NCI-H2107 treated with DMSO at 0.1 percent for 48 hours (cell line): ENCODE results near the gene GALNT2.
A peak's percentile ranks its signal among the peaks of the same experiment; 100 is the strongest.

ENCODE experiments used
- DNase-seq: peaks from one replicate; lab custom pipeline; 2025; ENCODE audit not compliant: unreplicated experiment; lab: John Stamatoyannopoulos, UW

GALNT2 gene

DNA sequence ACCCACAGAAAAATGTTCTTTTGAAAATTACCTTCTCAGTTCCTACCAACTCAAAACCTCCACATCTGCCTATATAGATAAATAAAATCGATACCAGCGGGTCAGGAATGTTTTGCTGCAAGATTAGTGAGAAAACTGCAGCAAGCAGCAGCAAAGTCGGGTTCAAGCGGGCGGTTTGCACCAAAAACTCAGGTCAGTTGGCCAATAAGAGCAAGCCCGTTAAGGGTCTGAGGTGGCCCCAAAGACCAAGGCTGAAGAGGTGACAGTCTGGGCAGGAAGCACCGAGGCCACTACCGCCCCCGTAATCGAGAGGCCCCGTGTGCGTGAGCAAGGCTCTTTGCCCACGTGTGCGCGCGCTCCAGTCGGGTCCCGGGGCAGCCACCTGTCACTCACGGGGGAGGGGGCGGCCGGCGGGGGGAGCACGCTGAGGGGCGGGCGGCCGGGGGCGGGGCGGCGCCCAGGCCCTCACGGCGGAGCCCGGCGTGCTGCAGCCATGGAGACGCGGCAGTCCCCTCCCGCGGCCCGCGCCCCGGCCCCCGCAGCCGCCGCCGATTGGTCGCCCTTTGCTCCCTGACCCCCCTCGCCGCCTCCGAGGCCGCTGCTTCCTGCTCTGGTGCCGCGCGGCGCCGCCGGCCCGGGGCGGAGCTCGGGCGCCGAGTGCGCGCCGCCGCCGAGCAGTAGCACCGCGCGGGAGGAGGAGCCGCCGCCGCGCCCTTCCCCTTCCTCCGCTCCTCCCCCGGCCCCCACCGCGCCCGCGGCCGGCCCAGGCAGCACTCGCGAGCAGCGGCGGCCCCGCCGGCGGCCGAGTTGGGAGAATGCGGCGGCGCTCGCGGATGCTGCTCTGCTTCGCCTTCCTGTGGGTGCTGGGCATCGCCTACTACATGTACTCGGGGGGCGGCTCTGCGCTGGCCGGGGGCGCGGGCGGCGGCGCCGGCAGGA lies at the start of gene GALNT2:
Gene GALNT2 (plus strand): TSS at position 773 of the 939 bp plus-strand sequence. CDS start 43 bp downstream, at position 816.
- DNase-seq = peak; percentile 72

- no peak for DNase-seq
These were observed 46.6 kb upstream of the GALNT2 start for GRCh38 chr1:230020451-230020850.

- no peak for DNase-seq
These were observed 44.2 kb upstream of the GALNT2 start for GRCh38 chr1:230022666-230023380.

DNA sequence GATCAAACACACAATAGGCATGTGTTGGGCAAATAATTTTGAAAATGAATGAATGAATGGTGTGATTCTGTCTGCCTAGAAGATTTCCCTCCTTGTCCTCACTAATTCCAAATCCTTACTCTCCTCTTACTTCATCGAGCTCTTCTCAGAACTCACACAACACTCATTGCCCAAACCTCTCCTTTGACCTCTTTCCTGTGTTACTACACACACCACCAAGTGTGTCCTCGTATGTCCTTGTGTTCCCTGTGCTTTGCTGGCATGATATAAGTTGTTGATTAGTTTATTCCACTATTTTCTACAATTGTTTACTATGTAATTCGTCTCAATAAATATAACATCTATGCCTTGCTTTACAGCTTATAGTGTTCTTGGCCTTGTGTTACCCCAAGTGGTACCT lies 41.4 kb upstream of the GALNT2 start:
- no peak for DNase-seq

DNA sequence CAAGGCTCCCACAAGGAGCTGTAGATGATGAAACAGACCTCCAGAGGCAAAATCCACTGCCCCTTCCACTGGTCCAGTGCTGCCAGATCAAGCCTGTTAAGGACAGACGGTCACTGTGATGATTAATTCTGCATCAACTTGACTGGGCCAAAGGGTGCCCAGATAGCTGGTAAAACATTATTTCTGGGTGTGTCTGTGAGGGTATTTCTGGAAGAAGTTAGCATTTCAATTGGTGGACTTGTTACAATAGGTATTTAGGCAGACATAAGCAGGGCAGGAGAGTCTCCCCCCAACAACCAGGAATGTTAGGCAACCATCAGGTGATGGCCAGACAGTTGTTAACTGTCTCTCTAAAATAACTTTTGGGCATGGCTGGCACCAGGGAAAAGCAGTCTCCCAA lies 40.9 kb upstream of the GALNT2 start:
- no peak for DNase-seq

DNA sequence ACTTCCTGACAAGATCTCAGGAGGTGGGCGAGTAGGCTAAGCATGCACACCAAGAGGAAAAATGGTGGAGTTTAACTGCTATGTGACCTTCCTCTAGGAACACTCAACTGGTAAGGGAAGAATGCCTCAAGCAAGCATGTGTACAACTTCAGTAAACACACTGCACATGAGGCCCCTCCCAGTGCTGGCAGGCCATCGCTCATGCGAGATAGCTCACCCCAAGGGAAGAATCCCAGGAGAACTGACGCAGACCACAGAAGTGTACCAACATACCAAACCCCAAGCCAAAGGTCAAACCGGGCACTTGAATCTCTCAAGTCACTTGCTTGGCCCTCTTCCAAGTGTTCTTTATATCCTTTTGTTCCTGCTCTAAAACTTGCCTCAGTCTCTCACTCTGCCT lies 40.5 kb upstream of the GALNT2 start:
- no peak for DNase-seq

GRCh38 chr1:230028602-230029223 lies 38.3 kb upstream of the GALNT2 start:
- peak; percentile 26 for DNase-seq

DNA sequence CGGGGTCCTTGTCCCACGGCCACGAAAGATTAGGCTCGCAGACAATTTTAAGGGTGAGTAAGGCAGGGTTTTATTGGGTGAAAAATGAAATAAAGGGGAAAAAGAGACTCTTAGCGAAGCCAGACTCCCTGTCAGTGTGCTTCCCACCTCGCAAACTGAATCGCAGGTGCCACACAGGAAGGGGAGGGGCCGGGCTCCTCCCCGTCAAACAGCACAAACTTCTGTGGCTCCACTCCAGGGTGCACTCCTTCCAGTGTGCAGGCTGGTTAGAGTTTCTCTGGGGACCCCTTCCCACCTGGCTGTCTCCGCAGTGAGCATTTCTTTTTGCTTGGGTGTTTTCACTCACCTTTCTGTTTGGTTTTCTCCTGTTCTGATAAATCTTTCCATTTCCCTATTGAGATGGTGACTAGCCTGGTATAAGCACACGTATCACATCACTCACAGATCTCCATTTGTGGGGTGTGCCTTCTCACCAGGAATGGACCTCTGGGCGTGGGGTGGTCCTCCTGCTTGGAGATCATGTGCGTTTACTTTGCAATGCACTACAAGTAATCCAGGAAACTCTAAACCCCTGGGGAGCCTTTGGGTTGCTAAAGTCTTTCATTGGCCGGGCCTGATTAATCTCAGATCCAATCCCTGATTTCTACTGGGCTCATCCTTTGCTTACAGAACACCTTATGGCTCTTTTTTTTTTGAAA lies 37.6 kb upstream of the GALNT2 start:
- peak; percentile 27 for DNase-seq

DNA sequence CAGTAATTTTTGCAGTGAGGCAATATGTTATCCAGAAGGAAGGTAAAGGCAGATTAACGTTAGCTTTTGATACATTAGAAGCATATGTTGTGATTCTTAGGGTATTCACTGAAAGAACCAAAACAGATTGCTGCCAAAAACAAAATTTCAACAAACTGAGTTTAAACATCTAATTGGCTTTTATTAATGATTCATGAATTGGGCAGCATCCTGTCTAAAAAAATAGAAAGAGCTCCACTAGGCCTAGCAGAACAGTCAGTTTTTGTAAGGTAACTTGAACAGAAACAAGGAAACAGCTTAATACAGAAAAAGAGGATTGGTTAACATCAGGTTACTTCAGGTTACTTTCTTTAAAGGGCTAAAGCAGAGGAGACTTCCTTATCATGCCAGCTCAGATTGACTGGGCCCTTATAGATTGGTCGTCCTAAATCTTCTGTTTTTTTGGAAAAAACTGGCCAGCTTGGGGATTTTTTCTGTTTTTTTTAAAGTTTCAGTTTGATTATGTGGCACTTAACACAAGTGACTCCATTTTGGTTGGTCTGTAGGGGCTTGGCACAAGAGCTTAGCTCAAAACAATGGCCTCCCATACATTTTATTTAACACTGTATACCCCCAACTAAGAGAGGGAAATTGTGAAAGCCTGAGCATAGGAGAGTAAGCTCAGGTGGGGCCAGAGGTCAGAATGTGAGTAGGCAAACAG lies 36.8 kb upstream of the GALNT2 start:
- no peak for DNase-seq

GRCh38 chr1:230031131-230031530 lies 35.9 kb upstream of the GALNT2 start:
- no peak for DNase-seq

DNA sequence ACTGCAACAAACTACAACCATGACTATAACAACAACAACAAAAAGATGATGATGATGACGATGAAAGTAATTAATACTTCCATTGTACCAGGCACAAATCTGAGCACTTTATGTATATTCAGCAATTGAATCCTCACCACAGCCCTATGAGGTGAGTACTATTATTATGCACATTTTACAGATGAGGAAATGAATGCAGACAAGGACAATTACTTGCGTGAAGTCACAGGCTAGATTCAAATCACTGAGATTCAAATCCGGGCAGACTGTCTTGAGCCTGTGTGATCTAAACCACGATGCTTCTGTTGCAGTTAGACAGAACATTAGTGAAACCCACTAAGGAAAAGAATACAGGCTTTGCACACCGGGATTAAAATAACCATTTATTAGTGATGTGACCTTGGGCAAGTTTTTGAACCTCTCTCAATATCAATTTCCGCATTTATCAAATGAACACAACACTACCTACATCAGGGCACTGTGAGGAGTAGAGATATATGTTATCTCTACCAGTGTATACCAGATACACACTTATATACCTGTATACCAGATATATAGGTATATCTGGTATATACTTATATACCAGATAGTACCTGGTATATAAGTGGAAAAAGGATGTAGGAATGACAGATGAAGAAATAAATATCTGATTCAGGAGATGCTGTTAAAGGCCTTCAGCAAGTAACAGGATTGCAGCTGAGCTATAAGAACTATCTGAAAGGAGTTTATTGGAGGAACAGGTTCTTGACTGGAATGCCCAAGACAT lies 34.3 kb upstream of the GALNT2 start:
- DNase-seq = no peak

- no peak for DNase-seq
These were observed 29.8 kb upstream of the GALNT2 start for GRCh38 chr1:230037261-230037660.

- DNase-seq = no peak
These were observed 26.6 kb upstream of the GALNT2 start for GRCh38 chr1:230040440-230040839.

DNA sequence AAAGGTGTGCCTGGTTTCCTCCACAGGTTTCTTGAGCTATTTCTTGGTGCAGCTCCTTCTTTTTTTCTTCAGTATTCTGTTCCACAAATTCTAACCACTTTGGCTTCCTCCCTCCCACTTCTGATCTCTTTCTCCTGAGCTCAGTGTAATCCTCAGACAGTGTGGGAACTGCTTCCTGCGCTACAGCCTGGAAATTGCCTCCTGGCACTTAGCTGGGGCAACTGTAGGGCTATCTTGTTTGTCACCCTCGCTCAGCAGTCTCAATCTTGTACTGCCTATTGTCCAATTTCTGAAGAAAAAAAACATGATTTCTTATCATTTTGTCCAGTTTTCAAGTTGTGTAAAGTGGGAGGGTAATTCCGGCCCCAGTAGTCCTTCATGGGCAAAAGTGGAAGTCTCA lies 24.0 kb upstream of the GALNT2 start:
- no peak for DNase-seq

DNA sequence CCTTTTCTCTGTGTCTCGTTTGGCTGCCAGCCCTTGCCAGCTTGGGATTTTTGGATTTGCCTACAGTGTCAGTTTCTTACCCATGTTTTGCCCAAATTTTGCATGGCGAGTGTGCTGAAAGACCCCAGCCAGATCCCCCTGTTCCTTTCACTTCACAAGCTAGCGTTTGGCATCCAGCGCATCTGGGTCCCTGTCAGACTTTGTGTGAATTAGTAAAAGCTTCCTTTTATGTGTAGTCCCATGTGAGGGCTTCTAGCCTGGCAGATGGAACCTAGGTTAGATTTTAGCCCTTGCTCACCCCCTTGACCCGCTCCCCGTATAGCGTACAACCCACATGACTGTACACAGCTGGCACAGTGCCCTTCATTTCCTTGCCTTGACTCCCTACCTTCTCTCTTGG lies 22.3 kb upstream of the GALNT2 start:
- no peak for DNase-seq

DNA sequence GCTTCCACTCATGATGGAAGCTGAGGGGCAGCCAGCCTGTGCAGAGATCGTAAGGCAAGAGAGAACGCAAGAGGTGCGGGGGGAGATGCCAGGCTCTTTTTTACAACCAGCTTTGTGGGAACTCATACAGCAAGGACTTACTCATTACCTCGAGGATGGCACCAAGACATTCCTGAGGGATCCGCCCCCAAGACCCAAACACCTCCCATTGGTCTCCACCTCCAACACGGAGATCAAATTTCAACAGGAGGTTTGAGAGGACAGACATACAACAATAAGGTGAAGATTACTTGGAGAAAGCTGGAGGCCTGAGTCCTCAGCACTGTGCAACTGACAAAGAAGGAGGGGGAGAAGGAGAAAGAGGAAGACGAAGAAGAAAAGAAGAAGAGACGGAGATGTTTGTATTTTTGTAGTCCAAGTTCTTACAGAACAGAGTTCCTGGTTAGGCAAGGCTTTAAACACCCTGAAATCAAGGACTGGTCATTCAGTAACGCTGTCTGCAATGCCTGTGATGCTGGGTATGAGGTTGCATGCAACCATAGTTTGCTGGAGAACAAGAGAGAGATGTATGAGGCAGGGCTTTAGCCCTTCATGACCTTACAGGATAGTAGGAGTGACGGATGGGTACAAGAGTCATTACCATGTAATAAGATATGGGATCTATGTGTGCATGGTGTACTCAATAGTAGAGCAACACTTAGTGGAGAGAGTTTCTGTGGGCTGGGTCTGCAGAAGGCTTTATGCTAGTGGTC lies 19.7 kb upstream of the GALNT2 start:
- DNase-seq = no peak

DNA sequence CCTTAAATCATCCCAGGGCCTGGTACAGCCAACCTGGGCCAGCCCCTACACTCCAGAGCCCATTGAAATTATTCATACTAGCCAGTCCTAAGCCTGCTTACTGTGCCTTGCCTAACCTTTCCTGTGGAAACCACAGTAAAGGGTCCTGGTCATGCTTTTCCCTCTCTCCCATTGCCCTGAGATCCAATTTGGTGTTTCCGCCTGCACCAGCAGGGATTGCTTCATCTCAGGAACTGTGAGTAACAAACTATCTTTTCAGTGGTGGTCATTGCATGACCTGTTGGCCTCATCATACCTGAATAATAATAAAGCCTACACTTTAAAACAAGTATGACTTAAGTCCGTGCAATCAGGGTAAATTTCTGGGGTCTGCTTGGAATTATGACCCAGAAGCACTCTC lies 18.7 kb upstream of the GALNT2 start:
- DNase-seq = no peak

DNA sequence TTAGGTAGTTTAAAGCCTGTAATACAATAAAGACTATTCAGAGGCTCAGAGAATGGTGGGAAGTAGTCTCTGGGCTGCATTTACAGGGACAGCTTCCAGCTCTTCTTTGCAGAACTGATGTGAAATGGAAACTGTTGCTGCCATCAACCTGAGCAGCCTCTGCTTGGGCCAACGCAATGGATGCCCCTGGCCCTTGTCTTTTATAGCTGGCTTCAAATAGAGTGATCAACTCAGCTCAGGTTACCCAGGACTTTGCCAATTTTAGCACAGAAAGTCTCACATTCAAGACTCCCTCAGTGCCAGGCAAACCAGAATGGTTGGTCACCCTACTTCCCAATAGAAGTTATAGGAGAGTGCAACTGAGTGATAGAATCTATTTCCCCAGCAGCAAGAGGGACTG lies 18.1 kb upstream of the GALNT2 start:
- DNase-seq = no peak

GRCh38 chr1:230049731-230050130 lies 17.3 kb upstream of the GALNT2 start:
- no peak for DNase-seq
